Effector memory CD4-positive, alpha-beta T cell (primary cell): ENCODE results near the gene AMIGO3.
"Not testable (repeated sequence)": the region's sequence is repeated elsewhere in the genome, so short reads cannot be mapped to it uniquely, and the experiment has no call there.

Experiments
- DNase-seq, 3 donors: peaks; one replicate each; pipeline ENCODE4 v3.0.0-alpha.2; 2020
- H3K27ac ChIP-seq: 2 replicates; pipeline ENCODE4 v1.7.0; 2013; ENCODE audit warnings: mild to moderate bottlenecking, low read length, moderate library complexity; ENCODE audit not compliant: insufficient read depth, poor library complexity, severe bottlenecking
- H3K27me3 ChIP-seq: replicated peaks from 2 replicates; pipeline ENCODE4 v1.7.0; 2013; ENCODE audit warnings: mild to moderate bottlenecking, low read length; ENCODE audit not compliant: insufficient read depth, control insufficient read depth, poor library complexity, severe bottlenecking
- H3K36me3 ChIP-seq: 2 replicates; pipeline ENCODE4 v1.7.0; 2013; ENCODE audit warnings: mild to moderate bottlenecking, low read length, moderate library complexity; ENCODE audit not compliant: control insufficient read depth, insufficient read depth
- H3K4me1 ChIP-seq: 2 replicates; pipeline ENCODE4 v1.7.0; 2013; ENCODE audit warnings: low read length, mild to moderate bottlenecking; ENCODE audit not compliant: control insufficient read depth, insufficient read depth, poor library complexity, severe bottlenecking
- H3K4me3 ChIP-seq: 2 replicates; pipeline ENCODE4 v1.7.0; 2013; ENCODE audit warnings: low read length, low read depth, mild to moderate bottlenecking; ENCODE audit not compliant: insufficient read depth, poor library complexity, severe bottlenecking
- H3K9me3 ChIP-seq: 2 replicates; pipeline ENCODE4 v1.7.0; 2013; ENCODE audit warnings: mild to moderate bottlenecking, low read length, moderate library complexity; ENCODE audit not compliant: control insufficient read depth

The AMIGO3 gene

DNA sequence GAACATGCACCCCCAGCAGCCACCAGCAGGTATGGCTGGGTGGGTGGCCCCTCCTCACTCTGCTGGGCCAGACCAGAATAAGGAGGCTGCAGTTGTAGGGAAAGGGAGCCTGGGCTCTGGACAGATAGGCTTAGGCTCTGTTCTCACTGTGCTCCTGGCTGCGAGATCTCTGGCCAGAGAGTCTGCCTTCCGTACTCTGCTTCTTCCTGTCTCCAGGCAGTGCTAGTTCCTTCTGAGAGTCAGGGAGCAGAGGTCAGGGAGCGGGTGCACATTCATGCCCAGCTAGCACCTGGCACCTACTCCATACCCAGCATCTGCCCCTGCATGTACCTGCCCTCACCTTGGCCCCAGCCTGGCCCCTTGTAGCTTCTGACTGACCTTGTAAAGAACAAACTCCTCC is 28.0 kb downstream of the AMIGO3 start:
- H3K27ac ChIP-seq, H3K4me3 ChIP-seq, DNase-seq, H3K27me3 ChIP-seq, H3K36me3 ChIP-seq, H3K9me3 ChIP-seq: not testable (repeated sequence)
- H3K4me1 ChIP-seq: peaks cover 13% of the 10 kb centered on the region

- H3K36me3 ChIP-seq, H3K9me3 ChIP-seq, H3K27ac ChIP-seq, DNase-seq, H3K4me3 ChIP-seq, H3K27me3 ChIP-seq: not testable (repeated sequence)
- peaks cover 13% of the 10 kb centered on the region for H3K4me1 ChIP-seq
Measured at GRCh38 chr3:49690856-49691255, 28.6 kb downstream of the AMIGO3 start.

GRCh38 chr3:49689908-49690624 is 29.4 kb downstream of the AMIGO3 start:
- not testable (repeated sequence) for H3K36me3 ChIP-seq, H3K9me3 ChIP-seq, DNase-seq, H3K27me3 ChIP-seq
- Histone ChIP-seq H3K4me1 (peaks cover 13% of the 10 kb centered on the region), H3K4me3 (peak overlapping the region; percentile 81), H3K27ac (peak overlapping the region; percentile 81)

- Histone ChIP-seq H3K9me3 (no peaks in the 10 kb centered on the region), H3K27ac (peak within 1 kb of the TSS; percentile 81), H3K4me1 (peaks cover 13% of the 10 kb centered on the region), H3K36me3 (no peaks in the 10 kb centered on the region), H3K4me3 (peak within 1 kb of the TSS; percentile 81), H3K27me3 (no peaks in the 10 kb centered on the region)
- DNase-seq: peak; percentile 86 to 88 (median 86)
Measured at GRCh38 chr3:49689046-49689907, 30.2 kb downstream of the AMIGO3 start, which contains the start of the genes MST1 and RNF123. Gene MST1, minus strand, starts transcription at chr3:49689474. Its CDS starts 783 bp downstream, at chr3:49688691. Gene RNF123, plus strand, starts transcription at chr3:49689557. Its CDS starts 1,609 bp downstream, at chr3:49691166.

DNA sequence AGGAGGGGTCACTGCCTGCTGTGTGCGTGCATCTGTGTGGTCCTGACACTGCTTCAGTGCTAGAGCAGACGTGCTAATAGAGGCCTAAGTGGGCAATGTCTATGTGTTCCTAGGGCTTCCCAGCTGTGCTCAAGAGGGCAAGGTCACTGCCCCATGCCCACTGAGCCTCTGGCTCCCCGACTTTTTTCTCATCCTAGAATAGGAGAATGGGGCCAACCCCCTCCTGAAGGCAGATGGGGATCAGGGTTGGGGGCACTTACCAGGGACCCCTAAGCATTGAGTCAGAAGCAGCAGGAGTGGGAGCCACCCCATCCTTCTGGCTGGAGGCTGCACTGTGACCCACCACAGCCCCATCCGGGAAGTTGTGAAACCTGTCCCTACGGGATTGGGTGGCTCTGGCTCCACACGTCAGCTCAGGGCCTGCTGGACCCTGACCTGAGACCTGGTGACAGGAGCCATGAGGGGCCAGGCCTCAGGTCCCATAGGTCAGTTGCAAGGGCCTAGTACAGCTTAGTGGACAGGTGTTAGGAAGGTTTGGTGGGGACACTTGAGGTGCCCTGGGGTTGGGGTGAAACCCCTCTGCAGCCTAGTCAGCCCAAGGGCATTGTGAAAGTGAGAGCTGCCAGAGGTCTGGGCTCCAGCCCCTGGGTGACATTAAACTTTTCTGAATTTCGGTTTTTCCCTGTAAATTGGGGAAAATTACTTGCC is 31.0 kb downstream of the AMIGO3 start:
- DNase-seq, H3K9me3 ChIP-seq, H3K36me3 ChIP-seq, H3K27me3 ChIP-seq: not testable (repeated sequence)
- Histone ChIP-seq H3K27ac (peak overlapping the region; percentile 81), H3K4me1 (peaks cover 13% of the 10 kb centered on the region), H3K4me3 (peak overlapping the region; percentile 81)

GRCh38 chr3:49687424-49687795 is 32.1 kb downstream of the AMIGO3 start:
- not testable (repeated sequence) for H3K4me3 ChIP-seq, H3K9me3 ChIP-seq, DNase-seq, H3K27me3 ChIP-seq, H3K27ac ChIP-seq
- Histone ChIP-seq H3K4me1 (peaks cover 13% of the 10 kb centered on the region), H3K36me3 (peaks cover 14% of the 10 kb centered on the region)

GRCh38 chr3:49686769-49687423 is 32.6 kb downstream of the AMIGO3 start:
- not testable (repeated sequence) for H3K9me3 ChIP-seq, H3K27ac ChIP-seq, H3K27me3 ChIP-seq
- peak in 2 of 3 donors; percentile 34 to 43 for DNase-seq
- H3K4me3 ChIP-seq: peak overlapping the region; percentile 40
- H3K4me1 ChIP-seq: peaks cover 13% of the 10 kb centered on the region
- H3K36me3 ChIP-seq: peaks cover 19% of the 10 kb centered on the region

DNA sequence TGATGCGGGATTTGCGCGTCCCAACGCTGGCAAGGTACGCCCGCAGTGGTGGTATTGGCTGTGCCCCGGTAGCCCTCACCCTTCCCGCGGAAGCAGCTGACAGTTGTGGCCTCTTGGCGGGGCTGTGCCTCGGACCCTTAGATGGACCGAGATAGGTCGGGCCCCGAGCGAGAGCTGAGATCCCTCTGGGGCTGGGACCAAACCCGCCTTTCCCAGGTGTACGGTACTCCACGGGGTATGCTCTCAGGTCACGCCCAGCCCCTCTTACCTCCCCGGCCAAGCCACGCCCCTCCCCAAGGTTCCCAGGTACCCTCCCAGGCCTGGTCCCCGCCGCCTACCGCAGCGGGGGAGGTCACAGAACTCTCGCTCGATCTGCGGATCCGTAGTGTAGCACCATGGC is 33.1 kb downstream of the AMIGO3 start:
- not testable (repeated sequence) for H3K27ac ChIP-seq, H3K9me3 ChIP-seq, H3K27me3 ChIP-seq
- peak overlapping the region; percentile 40 for H3K4me3 ChIP-seq
- peaks cover 25% of the 10 kb centered on the region for H3K36me3 ChIP-seq
- H3K4me1 ChIP-seq: peaks cover 13% of the 10 kb centered on the region
- DNase-seq: peak; percentile 15 to 29 (median 23)

DNA sequence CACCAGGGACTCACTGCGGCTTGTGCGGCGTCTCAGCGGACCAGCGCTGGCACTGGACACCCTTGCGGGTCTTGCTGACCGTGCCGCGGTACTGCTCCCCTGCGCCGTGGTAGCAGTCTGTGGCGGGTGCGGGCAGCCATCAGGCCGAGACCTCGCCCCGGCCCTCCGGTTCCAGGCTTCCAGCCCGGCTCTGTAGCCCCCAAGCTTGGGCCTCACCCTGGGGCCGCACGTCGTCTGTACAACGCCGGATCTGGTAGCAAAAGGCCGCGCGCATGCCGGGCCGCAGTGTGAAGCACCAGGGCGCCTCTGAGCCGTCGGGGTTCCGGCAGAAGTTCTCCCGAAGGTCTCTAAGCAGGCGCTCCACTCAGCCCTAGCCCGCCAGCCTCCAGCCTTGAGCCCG is 33.6 kb downstream of the AMIGO3 start:
- Histone ChIP-seq H3K4me1 (peaks cover 13% of the 10 kb centered on the region), H3K36me3 (peaks cover 30% of the 10 kb centered on the region)
- not testable (repeated sequence) for H3K4me3 ChIP-seq, DNase-seq, H3K27ac ChIP-seq, H3K27me3 ChIP-seq, H3K9me3 ChIP-seq
